ENCODE data around the gene TECPR1.
A peak's percentile ranks its signal among the peaks of the same experiment; 100 is the strongest.
"Not testable (repeated sequence)": the region's sequence is repeated elsewhere in the genome, so short reads cannot be mapped to it uniquely, and the experiment has no call there.

Gene TECPR1

DNA sequence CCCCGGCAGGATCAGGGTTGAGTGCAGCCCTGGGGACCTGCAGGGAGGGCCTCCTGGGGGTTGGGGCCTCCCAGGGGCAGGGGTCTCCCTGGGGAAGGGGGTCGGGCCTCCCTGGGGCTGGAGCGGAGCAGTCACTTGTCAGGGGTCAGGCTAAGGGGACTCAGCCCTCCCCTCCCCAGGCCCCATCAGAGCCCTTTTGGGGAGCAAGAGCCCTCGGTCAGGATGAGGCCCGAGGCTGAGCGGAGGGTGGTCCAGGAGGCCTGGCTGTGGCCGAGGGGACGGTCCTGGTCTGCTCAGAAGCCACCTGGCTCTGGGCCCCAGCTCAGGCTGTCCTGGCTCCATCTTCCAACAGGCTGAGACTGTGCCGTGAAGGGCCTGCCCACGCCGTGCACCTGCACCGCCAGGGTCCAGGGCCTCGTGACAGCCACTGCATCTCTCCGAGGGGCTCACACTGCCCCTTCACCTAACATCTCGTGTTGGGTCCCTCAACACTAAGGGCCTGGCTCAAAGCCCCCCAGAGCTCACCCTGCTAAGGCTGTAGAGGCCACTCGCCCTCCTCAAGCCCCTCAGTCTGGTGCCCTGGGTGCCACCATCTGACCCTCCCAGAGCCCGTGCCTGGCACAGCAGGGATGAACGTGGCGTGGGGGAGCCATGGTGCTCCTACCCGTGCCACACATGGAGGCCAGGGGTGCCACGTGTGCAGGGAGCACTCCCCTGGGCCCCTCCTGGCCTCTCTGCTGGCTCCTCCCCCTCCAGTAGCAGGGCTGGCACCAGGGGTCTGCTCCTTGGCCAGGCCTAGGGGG lies 27.9 kb downstream of the TECPR1 start:
- no peak for DNase-seq

- DNase-seq: no peak
Observed at GRCh38 chr7:98223351-98223897, 28.6 kb downstream of the TECPR1 start.

DNA sequence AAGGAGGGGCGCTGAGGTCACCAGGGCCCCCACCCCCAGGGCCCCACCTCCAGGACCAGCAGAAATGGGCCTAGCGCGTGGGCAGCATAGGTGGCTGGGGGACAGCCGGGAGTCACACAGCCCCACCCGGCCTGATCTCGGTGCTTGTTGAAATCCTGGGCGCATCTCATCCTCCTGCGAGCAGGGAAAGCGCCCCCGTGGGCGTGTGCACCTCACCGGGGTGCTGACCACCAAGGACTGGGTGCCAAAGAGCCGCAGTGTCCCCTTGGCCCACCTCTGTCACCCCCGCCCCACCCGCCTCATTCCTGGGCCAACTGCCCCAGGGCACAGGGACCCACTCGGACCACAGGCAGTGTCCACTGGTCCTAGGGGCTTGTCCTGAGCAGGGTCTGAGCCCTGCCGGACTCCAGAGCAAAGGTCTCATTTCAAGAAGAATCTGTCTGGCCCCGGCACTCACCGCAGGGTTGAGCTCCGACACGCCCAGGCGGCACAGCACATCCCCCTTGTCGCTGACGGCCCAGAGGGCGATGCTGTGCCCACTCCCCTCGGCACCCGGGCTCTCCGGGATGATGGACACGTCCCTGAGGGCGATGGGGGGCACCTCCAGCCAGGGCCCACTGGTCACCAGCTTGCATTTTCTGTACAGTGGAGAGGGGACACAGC lies 29.4 kb downstream of the TECPR1 start:
- no peak for DNase-seq

DNA sequence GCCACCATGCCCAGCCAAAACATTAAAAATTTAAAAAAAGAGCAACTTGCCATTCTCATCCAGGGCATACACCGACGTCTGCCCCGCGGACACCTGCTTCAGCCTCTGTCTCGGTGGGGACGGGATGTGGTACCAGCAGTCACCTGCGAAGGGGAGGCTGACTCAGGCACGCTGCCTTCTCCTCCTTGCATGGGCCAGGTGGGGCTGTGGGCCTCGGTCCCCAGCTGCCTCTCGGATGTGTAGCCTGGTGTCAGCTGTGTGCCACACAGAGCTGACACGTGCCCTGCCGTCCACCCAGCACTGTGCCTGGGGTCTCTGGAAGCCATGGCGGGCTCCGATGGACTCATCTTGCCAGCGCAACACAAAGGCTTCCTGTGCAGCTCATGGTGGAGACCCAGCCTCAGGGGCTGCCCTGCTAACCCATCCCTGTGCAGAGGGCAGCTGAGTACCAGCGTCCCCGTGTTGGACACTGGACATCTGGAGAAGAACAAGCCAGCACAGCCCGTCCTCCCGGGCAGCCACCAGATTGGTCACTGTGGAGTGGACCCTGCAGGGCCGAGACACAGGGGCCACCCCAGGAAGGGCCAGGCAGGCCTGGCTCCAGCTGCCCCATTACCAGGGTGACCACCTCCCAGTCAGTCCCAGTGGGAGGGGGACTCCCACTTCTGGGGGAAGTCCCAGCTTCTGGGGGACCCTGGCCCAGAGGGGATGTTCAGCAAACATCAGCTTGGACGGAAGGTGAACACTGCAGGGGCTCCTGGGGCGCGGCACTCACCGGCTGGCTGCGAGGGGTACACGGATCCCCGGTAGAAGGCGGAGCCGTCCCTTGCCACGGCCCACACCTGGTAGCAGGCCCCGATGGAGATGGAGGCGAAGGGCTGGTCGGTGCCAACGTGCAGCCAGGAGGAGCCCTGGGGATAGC lies 30.2 kb downstream of the TECPR1 start:
- DNase-seq: no peak

- DNase-seq: not testable (repeated sequence)
Observed at GRCh38 chr7:98219382-98219781, 32.6 kb downstream of the TECPR1 start.

- no peak for DNase-seq
Observed at GRCh38 chr7:98217623-98218582, 34.1 kb downstream of the TECPR1 start.

DNA sequence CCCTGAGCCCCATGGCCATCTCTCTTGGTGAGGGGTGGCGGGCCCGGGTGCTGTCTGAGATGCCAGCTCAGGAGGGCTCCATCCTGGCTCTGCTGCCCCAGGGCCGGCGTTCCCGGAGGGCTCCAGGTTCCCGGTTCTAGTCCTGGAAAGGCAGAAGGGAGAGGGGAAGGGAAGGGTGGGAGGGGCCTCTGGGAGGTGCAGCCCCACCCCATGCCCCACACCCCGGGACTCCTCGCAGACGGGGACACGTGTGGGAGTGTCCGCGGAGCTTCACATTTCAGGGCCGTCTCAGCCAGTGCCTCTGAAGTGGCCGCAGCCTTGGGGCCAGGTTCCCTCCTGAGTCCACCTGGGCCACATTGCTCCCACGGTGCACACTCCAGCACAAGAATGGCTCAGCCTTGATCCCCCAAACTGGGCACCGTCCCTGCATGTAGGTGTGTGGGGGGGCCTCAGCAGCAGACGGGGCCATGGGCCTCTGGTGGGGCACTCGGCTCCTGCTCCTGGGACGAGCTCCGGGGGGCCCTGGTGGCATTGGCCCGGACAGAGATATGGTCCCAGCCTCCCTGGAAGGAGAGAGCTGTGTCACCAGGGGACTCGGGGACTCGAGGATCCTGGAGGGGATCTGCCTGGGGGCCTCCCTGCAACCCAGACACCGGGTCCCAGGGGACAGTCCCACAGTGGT lies 35.0 kb downstream of the TECPR1 start:
- DNase-seq: no peak

DNA sequence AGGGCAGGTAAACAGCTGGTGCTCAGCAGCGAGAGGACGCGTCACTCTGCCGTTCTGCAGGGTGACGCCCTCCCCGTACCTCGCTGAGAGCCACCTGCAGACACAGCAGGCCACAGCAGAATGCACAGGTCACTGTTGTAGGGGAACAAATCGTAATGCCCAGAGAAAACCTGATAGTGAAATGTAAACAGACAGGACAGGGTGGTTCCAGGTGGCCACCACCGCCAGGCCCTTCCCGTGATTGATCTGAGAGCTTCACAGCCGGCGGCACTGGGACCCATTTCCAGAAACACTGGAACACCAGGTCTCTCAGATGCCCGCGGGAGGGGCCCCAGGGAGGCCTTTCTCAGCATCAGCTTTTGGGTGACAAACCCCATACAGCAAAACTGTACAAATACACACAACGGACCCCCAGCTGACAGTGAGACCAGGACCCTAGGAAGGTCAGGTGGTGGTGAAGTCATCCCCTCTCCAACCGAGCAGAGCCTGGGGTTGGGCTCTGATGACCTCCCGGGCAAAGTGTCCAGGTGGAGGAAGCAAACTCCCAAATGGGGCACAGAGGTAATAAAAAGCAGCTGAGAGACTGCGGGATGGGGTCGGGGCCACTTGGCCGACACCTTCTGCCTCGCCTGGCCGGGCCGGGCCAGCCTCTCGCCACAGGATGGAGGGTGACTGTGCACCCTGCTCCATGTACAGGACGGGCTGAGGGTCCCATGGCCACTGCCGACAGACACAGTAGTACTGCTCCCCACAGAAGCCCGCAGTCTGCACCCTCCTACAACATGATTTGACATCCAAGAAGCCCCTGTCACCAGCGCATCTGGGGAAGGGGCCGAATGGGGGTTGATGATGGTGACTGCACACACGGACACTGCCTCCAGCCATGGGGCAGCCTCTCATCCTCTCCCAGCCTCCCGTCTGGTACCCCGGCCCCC lies 36.2 kb downstream of the TECPR1 start:
- no peak for DNase-seq

- DNase-seq: no peak
Observed at GRCh38 chr7:98214811-98215321, 37.2 kb downstream of the TECPR1 start.

GRCh38 chr7:98213888-98214810 lies 37.9 kb downstream of the TECPR1 start:
- no peak for DNase-seq

DNA sequence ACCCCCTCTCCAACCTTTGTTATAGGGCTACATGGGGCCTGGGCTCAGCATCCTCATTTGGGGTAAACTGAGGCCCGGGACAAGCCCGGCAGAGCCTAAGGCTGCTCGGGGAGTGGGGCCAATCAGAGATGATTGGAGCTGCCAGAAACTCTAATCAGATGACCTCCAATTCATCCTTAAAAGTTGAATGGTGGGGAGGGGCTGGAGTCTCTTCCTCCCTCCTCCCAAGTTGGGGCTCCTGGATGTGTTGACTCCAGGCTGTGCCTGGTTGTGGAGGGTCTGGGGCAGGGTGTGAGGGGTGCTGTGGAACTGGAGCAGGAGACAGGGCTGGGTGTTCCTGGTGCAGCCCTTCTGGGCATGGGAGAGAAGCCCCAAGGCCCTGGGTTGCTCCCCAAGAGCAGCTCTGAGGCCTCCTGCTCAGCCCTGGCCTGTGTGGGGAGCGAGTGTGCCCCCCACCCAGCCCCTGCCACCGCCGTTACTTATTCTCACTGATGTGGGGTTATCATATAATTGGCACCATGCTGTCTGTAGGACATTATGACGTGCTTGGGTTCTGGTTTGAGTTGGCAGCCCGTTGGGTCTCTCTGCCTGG lies 38.6 kb downstream of the TECPR1 start:
- no peak for DNase-seq

GRCh38 chr7:98212532-98213041 lies 39.4 kb downstream of the TECPR1 start:
- no peak for DNase-seq

GRCh38 chr7:98211676-98212531 lies 40.1 kb downstream of the TECPR1 start:
- no peak for DNase-seq

DNA sequence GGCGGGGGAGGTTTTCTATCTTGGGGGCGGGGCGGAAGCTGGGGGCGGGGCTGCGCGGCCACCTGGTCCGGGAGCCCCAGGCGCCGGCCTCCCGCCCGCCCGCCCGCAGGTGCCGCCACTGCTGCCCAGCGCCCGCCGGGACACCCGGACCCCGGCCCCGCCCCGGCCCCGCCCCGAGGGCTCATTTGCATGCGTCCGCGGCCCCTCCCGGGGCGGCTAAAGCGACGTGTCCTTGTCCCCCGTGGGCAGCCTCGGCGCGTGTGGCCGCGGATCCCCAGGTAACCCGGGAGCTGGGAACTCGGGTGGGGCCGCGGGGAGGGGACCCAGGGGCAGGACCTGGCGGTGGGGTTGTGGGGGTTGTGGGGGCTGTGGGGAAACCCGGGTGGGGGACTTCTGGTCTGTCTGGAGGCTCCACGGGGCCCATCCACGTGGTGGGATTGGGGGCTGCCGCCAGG lies 40.8 kb downstream of the TECPR1 start, which contains the start of gene BHLHA15:
BHLHA15 (plus strand) TSS at position 219 of the 455 bp plus-strand sequence. CDS start 871 bp downstream, outside the sequence.
- DNase-seq: no peak

GRCh38 chr7:98210513-98211220 lies 41.4 kb downstream of the TECPR1 start:
- peak; percentile 15 for DNase-seq
